BE2C (cell line): Measurements from ENCODE around the gene TMEFF2.

ENCODE experiments used
- DNase-seq: peaks from one replicate; pipeline ENCODE4 v3.0.0-alpha.2; 2020
- H3K27me3 ChIP-seq: fragments of 250-450 bp; sonication (Bioruptor Pico); 2 replicates; pipeline ENCODE4 v1.5.1; 2020; ENCODE audit warnings: mild to moderate bottlenecking
- H3K36me3 ChIP-seq: fragments of 250-450 bp; sonication (Bioruptor Pico); 2 replicates; pipeline ENCODE4 v1.5.1; 2020; ENCODE audit warnings: mild to moderate bottlenecking
- H3K4me1 ChIP-seq: fragments of 250-450 bp; sonication (Bioruptor Pico); 2 replicates; pipeline ENCODE4 v1.5.1; 2020
- H3K4me3 ChIP-seq: 2 replicates; pipeline ENCODE4 v1.5.1; 2011; ENCODE audit warnings: low read depth, low read length
- H3K9me3 ChIP-seq: fragments of 250-450 bp; sonication (Bioruptor Pico); 2 replicates; pipeline ENCODE4 v1.5.1; 2020
- TF ChIP-seq, protein P1 (sequence below): IDR thresholded peaks from 2 replicates; pipeline ENCODE4 v1.5.1; 2012; ENCODE audit warnings: mild to moderate bottlenecking, low read depth, low read length

The TMEFF2 gene

DNA sequence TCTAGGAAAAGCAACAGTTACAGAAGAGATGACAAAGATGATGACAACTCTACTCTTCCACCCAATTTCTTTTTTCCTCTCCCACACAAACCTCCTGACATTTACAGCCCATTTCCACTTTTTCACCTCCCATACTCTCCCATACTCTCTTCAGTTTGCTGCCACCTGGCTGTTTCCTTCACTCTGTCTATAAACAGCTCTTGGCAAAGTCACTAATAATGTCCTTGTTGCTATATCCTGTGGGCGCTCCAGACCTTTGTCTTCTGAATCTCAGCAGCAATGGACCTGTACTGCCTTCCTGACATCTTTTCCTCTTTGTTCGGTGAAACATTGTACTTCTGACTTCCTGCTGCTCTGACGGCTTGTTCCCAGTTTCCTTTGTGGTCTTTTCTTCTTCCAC lies 287.2 kb downstream of the TMEFF2 start:
- TF ChIP-seq, protein P1, sequence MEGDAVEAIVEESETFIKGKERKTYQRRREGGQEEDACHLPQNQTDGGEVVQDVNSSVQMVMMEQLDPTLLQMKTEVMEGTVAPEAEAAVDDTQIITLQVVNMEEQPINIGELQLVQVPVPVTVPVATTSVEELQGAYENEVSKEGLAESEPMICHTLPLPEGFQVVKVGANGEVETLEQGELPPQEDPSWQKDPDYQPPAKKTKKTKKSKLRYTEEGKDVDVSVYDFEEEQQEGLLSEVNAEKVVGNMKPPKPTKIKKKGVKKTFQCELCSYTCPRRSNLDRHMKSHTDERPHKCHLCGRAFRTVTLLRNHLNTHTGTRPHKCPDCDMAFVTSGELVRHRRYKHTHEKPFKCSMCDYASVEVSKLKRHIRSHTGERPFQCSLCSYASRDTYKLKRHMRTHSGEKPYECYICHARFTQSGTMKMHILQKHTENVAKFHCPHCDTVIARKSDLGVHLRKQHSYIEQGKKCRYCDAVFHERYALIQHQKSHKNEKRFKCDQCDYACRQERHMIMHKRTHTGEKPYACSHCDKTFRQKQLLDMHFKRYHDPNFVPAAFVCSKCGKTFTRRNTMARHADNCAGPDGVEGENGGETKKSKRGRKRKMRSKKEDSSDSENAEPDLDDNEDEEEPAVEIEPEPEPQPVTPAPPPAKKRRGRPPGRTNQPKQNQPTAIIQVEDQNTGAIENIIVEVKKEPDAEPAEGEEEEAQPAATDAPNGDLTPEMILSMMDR, result peak; percentile 31
- no peak for DNase-seq
- Histone ChIP-seq H3K4me3 (no peak overlapping the region), H3K9me3 (no peaks in the 10 kb centered on the region), H3K36me3 (no peaks in the 10 kb centered on the region), H3K27me3 (no peaks in the 10 kb centered on the region), H3K4me1 (peaks cover 2% of the 10 kb centered on the region; the same call in 1 of the 2 replicates)

DNA sequence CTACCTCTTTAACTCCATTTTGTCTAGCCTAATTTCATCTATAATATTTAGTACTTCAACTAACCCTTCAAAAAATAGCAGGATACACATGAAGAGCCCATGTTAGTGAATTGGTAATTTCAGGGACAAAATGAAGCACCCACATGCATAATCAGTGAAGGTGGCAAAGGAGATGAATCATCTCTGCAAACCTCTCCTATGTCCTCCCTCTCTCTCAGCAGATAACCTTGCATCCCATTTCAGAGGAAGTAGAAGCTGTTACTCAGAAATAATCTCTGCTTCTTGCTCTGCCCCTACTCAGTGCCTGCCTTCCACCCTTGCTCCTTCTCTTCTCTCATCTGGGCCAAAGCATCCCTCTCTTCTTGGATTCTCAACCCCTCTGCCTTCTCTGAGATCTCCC lies 287.6 kb downstream of the TMEFF2 start:
- no peak overlapping the region for H3K4me3 ChIP-seq
- no peaks in the 10 kb centered on the region for H3K27me3 ChIP-seq
- TF ChIP-seq, protein P1, result no peak
- no peaks in the 10 kb centered on the region for H3K36me3 ChIP-seq
- no peaks in the 10 kb centered on the region; the same call in 1 of the 2 replicates for H3K4me1 ChIP-seq
- H3K9me3 ChIP-seq, result no peaks in the 10 kb centered on the region
- no peak for DNase-seq

DNA sequence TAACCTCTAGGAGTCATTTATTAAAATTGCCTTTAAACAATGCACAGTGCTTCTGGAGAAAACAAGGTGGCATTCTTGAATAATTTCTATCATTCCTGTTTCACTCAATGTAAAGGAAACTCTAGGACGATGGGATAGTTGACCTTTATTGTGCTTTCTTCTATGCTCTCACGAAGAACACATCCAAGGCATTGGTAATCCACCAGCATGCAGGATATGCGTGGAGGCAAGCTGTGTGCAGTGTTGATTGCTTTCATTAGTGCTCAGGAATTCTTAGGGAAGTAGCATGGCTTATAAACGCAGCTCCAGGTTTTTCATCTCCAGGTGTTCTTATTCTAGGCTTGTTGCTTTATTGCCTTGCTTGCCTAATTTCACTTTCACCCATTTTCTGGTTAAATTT lies 289.4 kb downstream of the TMEFF2 start:
- Histone ChIP-seq H3K27me3 (no peaks in the 10 kb centered on the region), H3K4me3 (no peak overlapping the region), H3K4me1 (no peaks in the 10 kb centered on the region; the same call in 1 of the 2 replicates), H3K9me3 (no peaks in the 10 kb centered on the region), H3K36me3 (no peaks in the 10 kb centered on the region)
- TF ChIP-seq, protein P1, result no peak
- no peak for DNase-seq

DNA sequence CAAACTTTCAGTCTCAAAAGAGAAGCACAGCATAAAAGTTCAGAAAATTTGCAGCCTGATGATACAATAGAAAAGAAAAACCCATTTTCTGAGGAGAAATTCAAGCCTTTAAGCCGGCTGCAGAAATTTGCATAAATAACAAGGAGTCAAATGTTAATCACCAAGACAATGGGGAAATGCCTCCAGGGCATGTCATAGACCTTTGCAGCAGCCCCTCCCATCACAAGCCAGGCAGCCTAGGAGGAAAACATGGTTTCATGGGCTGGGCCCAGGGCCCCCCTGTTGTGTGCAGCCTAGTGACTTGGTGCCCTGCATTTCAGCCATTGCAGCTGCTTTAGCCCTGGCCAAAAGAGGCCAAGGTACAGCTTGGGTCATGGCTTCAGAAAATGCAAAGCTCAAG lies 293.7 kb downstream of the TMEFF2 start:
- TF ChIP-seq, protein P1, result no peak

DNA sequence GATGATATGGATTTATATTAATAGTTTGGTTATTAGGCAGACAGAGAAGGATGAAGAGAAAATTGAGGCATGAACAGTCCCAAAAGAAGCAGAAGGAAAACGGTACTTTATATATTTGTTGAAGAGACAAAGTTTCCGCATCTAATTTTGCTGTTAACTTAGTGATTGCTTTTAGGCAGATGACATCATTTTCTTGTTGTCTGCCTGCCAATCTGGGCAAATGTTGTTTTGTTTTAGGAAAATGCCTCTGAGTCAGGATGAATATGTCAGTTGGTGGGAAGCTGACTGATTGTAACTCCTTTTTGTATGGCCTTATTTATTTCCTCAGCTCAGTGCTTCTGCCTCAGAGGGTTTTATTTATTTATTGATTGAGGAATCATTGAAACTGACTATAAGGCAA lies 295.3 kb downstream of the TMEFF2 start:
- no peak for DNase-seq
- peaks cover 6% of the 10 kb centered on the region for H3K4me1 ChIP-seq
- TF ChIP-seq, protein P1, result no peak
- H3K9me3 ChIP-seq, result no peaks in the 10 kb centered on the region
- H3K4me3 ChIP-seq, result no peak overlapping the region
- H3K27me3 ChIP-seq, result no peaks in the 10 kb centered on the region
- no peaks in the 10 kb centered on the region for H3K36me3 ChIP-seq

More for the DNA sequence above, 293.7 kb downstream of the TMEFF2 start:
- Histone ChIP-seq H3K9me3 (no peaks in the 10 kb centered on the region), H3K27me3 (no peaks in the 10 kb centered on the region), H3K4me1 (peaks cover 2% of the 10 kb centered on the region), H3K36me3 (no peaks in the 10 kb centered on the region), H3K4me3 (no peak overlapping the region)
- no peak for DNase-seq
